Fibroblast of the aortic adventitia (primary cell): ENCODE measurements around the gene C1GALT1C1L. TPM values are rescaled to one million over a fixed set of nuclear protein-coding genes. Genes with fewer than 3 reads are reported as not detected.
A peak's percentile ranks its signal among the peaks of the same experiment; 100 is the strongest.
"Not testable (repeated sequence)": the region's sequence is repeated elsewhere in the genome, so short reads cannot be mapped to it uniquely, and the experiment has no call there.

Source experiments
- DNase-seq: peaks from one replicate; pipeline ENCODE4 v3.0.0-alpha.2; 2010; ENCODE audit warnings: low read depth
- H3K4me3 ChIP-seq: 2 replicates; pipeline ENCODE4 v1.5.1; 2011; ENCODE audit warnings: low read depth, mild to moderate bottlenecking, control low read depth, low read length, moderate library complexity
- CTCF ChIP-seq: IDR thresholded peaks from 2 replicates; pipeline ENCODE4 v1.5.1; 2011; ENCODE audit warnings: mild to moderate bottlenecking, low read length, control low read depth, inconsistent platforms; ENCODE audit not compliant: insufficient read depth
- total RNA-seq: library from RNA; depleted of rRNA; stranded (reverse); fragments of >200 nt; gene quantifications from 2 replicates; pipeline ENCODE4 v1.2.3, GENCODE V29; 2012; ENCODE audit warnings: low replicate concordance

The C1GALT1C1L gene
- total RNA-seq, 1 donor, result 0.36 TPM

- peak; percentile 30 for DNase-seq
- TF ChIP-seq CTCF, result no peak
- no peak overlapping the region for H3K4me3 ChIP-seq
Observed at GRCh38 chr2:43714164-43714563, 37.9 kb upstream of the C1GALT1C1L start.

GRCh38 chr2:43710866-43711265 is 34.6 kb upstream of the C1GALT1C1L start:
- DNase-seq, result no peak
- H3K4me3 ChIP-seq, result no peak overlapping the region
- no peak for TF ChIP-seq CTCF

GRCh38 chr2:43708891-43709290 is 32.7 kb upstream of the C1GALT1C1L start:
- no peak overlapping the region for H3K4me3 ChIP-seq
- peak; percentile 9 for DNase-seq
- TF ChIP-seq CTCF, result no peak

GRCh38 chr2:43708178-43708577 is 31.9 kb upstream of the C1GALT1C1L start:
- no peak overlapping the region for H3K4me3 ChIP-seq
- peak; percentile 4 for DNase-seq
- no peak for TF ChIP-seq CTCF

- TF ChIP-seq CTCF, result no peak
- H3K4me3 ChIP-seq, result no peak overlapping the region
- peak; percentile 73 for DNase-seq
Observed at GRCh38 chr2:43707255-43708015, 31.2 kb upstream of the C1GALT1C1L start.

GRCh38 chr2:43701111-43701510 is 24.9 kb upstream of the C1GALT1C1L start:
- DNase-seq, result no peak
- TF ChIP-seq CTCF, result no peak
- no peak overlapping the region for H3K4me3 ChIP-seq

GRCh38 chr2:43699761-43700160 is 23.5 kb upstream of the C1GALT1C1L start:
- H3K4me3 ChIP-seq, result no peak overlapping the region
- DNase-seq, result no peak
- no peak for TF ChIP-seq CTCF

- DNase-seq, H3K4me3 ChIP-seq: not testable (repeated sequence)
Observed at GRCh38 chr2:43698140-43698539, 21.9 kb upstream of the C1GALT1C1L start.
